H1 (cell line): Measurements from ENCODE around the gene REPS1. TPM values are rescaled to one million over a fixed set of nuclear protein-coding genes. Genes with fewer than 3 reads are reported as not detected.

Experiments used
- CTCF ChIA-PET: fragments of 300-600 bp; sonication (Branson Sonifier 250); formaldehyde crosslinking; loops from one replicate; lab custom pipeline; 2021; ENCODE audit not compliant: partially characterized antibody; lab: Charles Lee
- POLR2A ChIA-PET: fragments of 300-600 bp; sonication (Branson Sonifier 250); formaldehyde crosslinking; loops from one replicate; lab custom pipeline; 2021; ENCODE audit warnings: inconsistent platforms; ENCODE audit not compliant: partially characterized antibody; lab: Charles Lee
- DNase-seq, 2 experiments: peaks; one replicate each; pipeline versions ENCODE4 v3.0.0 to v3.0.0-alpha.2; 2010 to 2022; ENCODE audit warnings: low spot score in 2 of 2, low read depth in 1 of 2, mixed read lengths in 1 of 2
- FAIRE-seq: peaks from 2 replicates; lab custom pipeline; 2011; peaks lifted over from hg19 to GRCh38; lab: Jason Lieb, UNC
- H2AFZ ChIP-seq: 2 replicates; pipeline ENCODE4 v1.8.1; 2012; ENCODE audit warnings: low read length, inconsistent platforms
- H2AK5ac ChIP-seq: 2 replicates; pipeline ENCODE4 v1.6.1; 2013; ENCODE audit warnings: low read depth, low read length
- H2BK120ac ChIP-seq: replicated peaks from 2 replicates; pipeline ENCODE3; 2013; ENCODE audit warnings: low read depth, low read length, inconsistent platforms
- H2BK12ac ChIP-seq: 2 replicates; pipeline ENCODE4 v1.6.1; 2013; ENCODE audit warnings: low read depth, low read length
- H2BK15ac ChIP-seq: 2 replicates; pipeline ENCODE4 v1.6.1; 2013; ENCODE audit warnings: low read length
- H2BK20ac ChIP-seq: 2 replicates; pipeline ENCODE4 v1.6.1; 2013; ENCODE audit warnings: low read length
- H2BK5ac ChIP-seq: 2 replicates; pipeline ENCODE4 v1.6.1; 2013; ENCODE audit warnings: low read depth, low read length
- H3K14ac ChIP-seq: 2 replicates; pipeline ENCODE4 v1.6.1; 2013; ENCODE audit warnings: inconsistent platforms; ENCODE audit not compliant: insufficient read length
- H3K18ac ChIP-seq: 2 replicates; pipeline ENCODE4 v1.6.1; 2013; ENCODE audit warnings: low read length; ENCODE audit errors: extremely low read depth
- H3K23ac ChIP-seq: 2 replicates; pipeline ENCODE4 v1.6.1; 2013; ENCODE audit warnings: inconsistent platforms; ENCODE audit not compliant: insufficient read length
- H3K23me2 ChIP-seq: 2 replicates; pipeline ENCODE4 v1.6.1; 2013; ENCODE audit warnings: low read depth, low read length
- H3K27ac ChIP-seq: 2 replicates; pipeline ENCODE4 v1.6.1; 2011; ENCODE audit warnings: low read depth, low read length, inconsistent platforms
- H3K27me3 ChIP-seq, 4 experiments: replicated peaks in 1 of 4; 1 replicate in 1 of 4; 2 replicates in 3 of 4; pipeline versions ENCODE4 v1.6.1 to v1.8.1; 2011 to 2013; ENCODE audit warnings: low read length in 3 of 4, mild to moderate bottlenecking in 3 of 4, inconsistent platforms in 2 of 4, mixed read lengths in 2 of 4, moderate library complexity in 1 of 4; ENCODE audit not compliant: control insufficient read depth in 3 of 4, insufficient read depth in 3 of 4; ENCODE audit errors: extremely low read depth in 1 of 4
- H3K36me3 ChIP-seq, 4 experiments: 2 replicates each; pipeline versions ENCODE4 v1.6.1 to v1.8.1; 2011 to 2013; ENCODE audit warnings: mild to moderate bottlenecking in 4 of 4, low read length in 3 of 4, moderate library complexity in 2 of 4, control low read depth in 1 of 4, inconsistent platforms in 1 of 4; ENCODE audit not compliant: insufficient read depth in 4 of 4, control insufficient read depth in 2 of 4
- H3K4ac ChIP-seq: replicated peaks from 2 replicates; pipeline ENCODE3; 2013; ENCODE audit warnings: low read length, low read depth, mixed read lengths, inconsistent platforms; ENCODE audit not compliant: insufficient read length
- H3K4me1 ChIP-seq, 4 experiments: replicated peaks in 1 of 4; 1 replicate in 1 of 4; 2 replicates in 3 of 4; pipeline versions ENCODE4 v1.6.1 to v1.8.1; 2011 to 2013; ENCODE audit warnings: low read length in 3 of 4, inconsistent platforms in 2 of 4, mixed read lengths in 1 of 4; ENCODE audit not compliant: insufficient read depth in 4 of 4, control insufficient read depth in 3 of 4
- H3K4me2 ChIP-seq, 2 experiments: 2 replicates each; pipeline versions ENCODE4 v1.6.1 to v1.8.1; 2011 to 2013; ENCODE audit warnings: low read depth in 2 of 2, low read length in 2 of 2, control low read depth in 1 of 2, inconsistent platforms in 1 of 2, mild to moderate bottlenecking in 1 of 2; ENCODE audit not compliant: insufficient read depth in 1 of 2
- H3K4me3 ChIP-seq, 4 experiments: fragments of 200-600, 300-600 bp in 1 of 4; sonication (generic), shearing (Covaris generic), sonication (Bioruptor Twin) in 1 of 4; 2 replicates each; pipeline versions ENCODE4 v1.5.1 to v1.8.1; 2011 to 2016; ENCODE audit warnings: low read length in 4 of 4, low read depth in 3 of 4, control low read depth in 2 of 4, inconsistent platforms in 2 of 4, mild to moderate bottlenecking in 2 of 4, mixed read lengths in 1 of 4, moderate library complexity in 1 of 4; ENCODE audit not compliant: insufficient read depth in 2 of 4; ENCODE audit errors: extremely low read depth in 1 of 4
- H3K56ac ChIP-seq: replicated peaks from 2 replicates; pipeline ENCODE3; 2013; ENCODE audit warnings: low read depth, mild to moderate bottlenecking, mixed read lengths, low read length, inconsistent platforms; ENCODE audit not compliant: insufficient read length
- H3K79me1 ChIP-seq: 2 replicates; pipeline ENCODE4 v1.6.1; 2013; ENCODE audit warnings: low read depth, low read length, control low read depth
- H3K79me2 ChIP-seq, 2 experiments: 2 replicates each; pipeline versions ENCODE4 v1.6.1 to v1.8.1; 2012 to 2013; ENCODE audit warnings: low read length in 2 of 2, mild to moderate bottlenecking in 2 of 2, inconsistent platforms in 1 of 2; ENCODE audit not compliant: insufficient read depth in 2 of 2, control insufficient read depth in 1 of 2
- H3K9ac ChIP-seq, 4 experiments: replicated peaks in 1 of 4; 1 replicate in 1 of 4; 2 replicates in 3 of 4; pipeline versions ENCODE4 v1.6.1 to v1.8.1; 2011 to 2013; ENCODE audit warnings: low read depth in 3 of 4, low read length in 3 of 4, control low read depth in 2 of 4, mild to moderate bottlenecking in 2 of 4, moderate library complexity in 2 of 4, inconsistent platforms in 1 of 4; ENCODE audit errors: extremely low read depth in 1 of 4
- H3K9me3 ChIP-seq, 2 experiments: 2 replicates each; pipeline versions ENCODE4 v1.6.1 to v1.8.1; 2012 to 2013; ENCODE audit warnings: mild to moderate bottlenecking in 2 of 2, moderate library complexity in 2 of 2, control low read depth in 1 of 2, inconsistent platforms in 1 of 2, low read depth in 1 of 2, low read length in 1 of 2, mixed read lengths in 1 of 2; ENCODE audit not compliant: insufficient read depth in 2 of 2
- H4K20me1 ChIP-seq, 2 experiments: replicated peaks in 1 of 2; 2 replicates each; pipeline versions ENCODE3 to v1.8.1; 2011 to 2013; ENCODE audit warnings: inconsistent platforms in 2 of 2, low read length in 2 of 2, mild to moderate bottlenecking in 1 of 2; ENCODE audit not compliant: insufficient read depth in 2 of 2, control insufficient read depth in 1 of 2
- H4K5ac ChIP-seq: 2 replicates; pipeline ENCODE4 v1.6.1; 2013; ENCODE audit warnings: low read length, low read depth, mixed read lengths, inconsistent platforms; ENCODE audit not compliant: insufficient read length
- H4K8ac ChIP-seq: 2 replicates; pipeline ENCODE4 v1.8.0; 2013; ENCODE audit warnings: mild to moderate bottlenecking, moderate library complexity, low read length, inconsistent platforms; ENCODE audit not compliant: insufficient read depth; ENCODE audit errors: extremely low read depth
- H4K91ac ChIP-seq: replicated peaks from 2 replicates; pipeline ENCODE3; 2013; ENCODE audit warnings: low read length, mixed read lengths, inconsistent platforms; ENCODE audit not compliant: insufficient read length
- ASH2L ChIP-seq: fragments of 200-600, 300-600 bp; sonication (generic); IDR thresholded peaks from one replicate; pipeline ENCODE4 v1.7.1; 2017; ENCODE audit warnings: low read length
- BACH1 ChIP-seq: IDR thresholded peaks from 2 replicates; pipeline ENCODE4 v1.6.1; 2012; ENCODE audit warnings: low read length, improper control_type of control experiment
- BRCA1 ChIP-seq: IDR thresholded peaks from 2 replicates; pipeline ENCODE4 v1.6.1; 2012; ENCODE audit warnings: low read depth, low read length, improper control_type of control experiment
- EGR1 ChIP-seq: IDR thresholded peaks from 2 replicates; pipeline ENCODE4 v1.6.1; 2011; ENCODE audit warnings: low read depth, low read length, borderline replicate concordance
- EP300 ChIP-seq, 2 experiments: IDR thresholded peaks; 1 replicate in 1 of 2; 2 replicates in 1 of 2; pipeline ENCODE4 v1.6.1; 2011 to 2012; ENCODE audit warnings: low read depth in 2 of 2, low read length in 2 of 2, mild to moderate bottlenecking in 2 of 2, borderline replicate concordance in 1 of 2, inconsistent platforms in 1 of 2, moderate library complexity in 1 of 2
- GTF2F1 ChIP-seq: IDR thresholded peaks from 2 replicates; pipeline ENCODE4 v1.6.1; 2012; ENCODE audit warnings: low read depth, low read length, improper control_type of control experiment, borderline replicate concordance
- HDAC2 ChIP-seq, 2 experiments: fragments of 300-600 bp in 1 of 2; sonication (generic) in 1 of 2; IDR thresholded peaks; 2 replicates each; pipeline ENCODE4 v1.6.1; 2011 to 2012; ENCODE audit warnings: low read depth in 2 of 2, low read length in 2 of 2, mild to moderate bottlenecking in 2 of 2, moderate library complexity in 2 of 2, borderline replicate concordance in 1 of 2, inconsistent platforms in 1 of 2
- JUND ChIP-seq: IDR thresholded peaks from 2 replicates; pipeline ENCODE4 v1.6.1; 2011; ENCODE audit warnings: mild to moderate bottlenecking, improper control_type of control experiment, low read length
- MAFK ChIP-seq: IDR thresholded peaks from 2 replicates; pipeline ENCODE4 v1.6.1; 2012; ENCODE audit warnings: low read depth, mild to moderate bottlenecking, improper control_type of control experiment, low read length
- PHF8 ChIP-seq: fragments of 200-600 bp; sonication (generic); conservative IDR thresholded peaks from 2 replicates; pipeline ENCODE4 v1.7.1; 2012; ENCODE audit warnings: low read depth, mild to moderate bottlenecking, inconsistent platforms, low read length, moderate library complexity
- POLR2AphosphoS5 ChIP-seq: IDR thresholded peaks from 2 replicates; pipeline ENCODE4 v1.6.1; 2011; ENCODE audit warnings: low read depth, low read length
- POU5F1 ChIP-seq: IDR thresholded peaks from 2 replicates; pipeline ENCODE4 v1.6.1; 2011; ENCODE audit warnings: low read depth, mild to moderate bottlenecking, low read length, moderate library complexity
- RNF2 ChIP-seq: fragments of 200-900, 300-1000 bp; sonication (generic); IDR thresholded peaks from 2 replicates; pipeline ENCODE4 v1.7.1; 2016; ENCODE audit warnings: borderline replicate concordance, low read depth, mild to moderate bottlenecking, antibody characterized with exemption, low read length; ENCODE audit not compliant: poor library complexity, severe bottlenecking; ENCODE audit errors: missing control alignments
- SAP30 ChIP-seq: fragments of 300-600 bp; sonication (generic); IDR thresholded peaks from 2 replicates; pipeline ENCODE4 v1.7.1; 2012; ENCODE audit warnings: low read length, moderate library complexity, mild to moderate bottlenecking, inconsistent platforms; ENCODE audit not compliant: insufficient read depth, insufficient replicate concordance
- WGBS, 2 experiments: shearing (Covaris generic) in 1 of 2; methylation state at CpG; one replicate each; pipeline versions ENCODE4 v1.1.6 to v1.1.7; 2013 to 2015; ENCODE audit warnings: low lambda C conversion rate in 2 of 2, mixed read lengths in 2 of 2, inconsistent platforms in 1 of 2, low coverage in 1 of 2, missing lambda C conversion rate in 1 of 2; ENCODE audit not compliant: insufficient replicate concordance in 2 of 2, insufficient coverage in 1 of 2, insufficient read length in 1 of 2; ENCODE audit errors: extremely low coverage in 1 of 2, missing lambda C conversion rate in 1 of 2; 5-methylcytosine and 5-hydroxymethylcytosine counted together
- polyA plus RNA-seq, 7 experiments: library from polyadenylated mRNA; depleted of rRNA in 3 of 7; stranded (reverse) in 5 of 7; unstranded in 2 of 7; fragments of >200 nt in 5 of 7; fragments of 200-250 nt in 2 of 7; gene quantifications; 1 replicate in 5 of 7; 2 replicates in 1 of 7; 4 replicates in 1 of 7; pipeline versions ENCODE4 v1.2.1 to v1.2.3, GENCODE V29; 2011 to 2013; ENCODE audit warnings: missing spikeins in 2 of 7, mixed read lengths in 2 of 7
- total RNA-seq: library from RNA; stranded (reverse); fragmentation: NEBNext Ultra II Directional; extraction: Animal tissue kit (Norgen Biotek cat#: 25700); gene quantifications from 2 replicates; pipeline ENCODE4 v1.2.1, GENCODE V29; 2021

REPS1 gene
- total and polyA plus RNA-seq, 2 of the 8 experiments (the other 6 are each of a cell fraction or from before 2014, with no cell fraction given), result 52.1 to 68.9 TPM

DNA sequence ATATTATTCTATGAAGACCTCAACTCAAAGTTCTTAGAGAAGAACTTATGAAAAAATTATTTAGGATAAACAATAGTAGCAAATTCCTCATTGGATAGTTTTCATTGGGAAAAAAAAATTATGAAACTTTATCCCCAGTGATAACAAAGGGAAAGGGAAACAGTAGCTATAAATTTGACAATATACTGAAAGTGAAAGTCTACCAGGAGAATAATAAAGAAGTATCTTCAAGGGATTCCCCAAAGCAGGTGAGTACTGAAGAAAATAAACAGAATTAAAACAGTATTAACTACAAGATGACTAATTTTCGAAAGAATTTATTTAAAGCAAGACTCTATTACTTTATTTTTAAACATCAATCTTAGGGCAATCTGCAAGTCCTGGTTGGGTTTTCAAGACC lies 56.4 kb downstream of the REPS1 start:
- no peak overlapping the region for H3K27ac ChIP-seq
- H3K36me3 ChIP-seq, result peaks cover 0 to 22% (median 4%) of the 10 kb centered on the region in 4 experiments; a peak in 4 of 8 replicates
- no peak overlapping the region for H2AK5ac ChIP-seq
- no peaks in the 10 kb centered on the region for H3K27me3 ChIP-seq
- H3K4ac ChIP-seq, result no peak overlapping the region
- FAIRE-seq (no peak), DNase-seq (no peak)
- no peaks in the 10 kb centered on the region for H3K79me2 ChIP-seq
- H2BK12ac ChIP-seq, result no peak overlapping the region
- H3K4me3 ChIP-seq, result no peak overlapping the region
- H2BK120ac ChIP-seq, result no peak overlapping the region
- 86% methylated on average over 1 of the region's 1 CpG; no CpG with 5 or more reads in 1 of the 2 experiments for WGBS, 2 experiments
- no peaks in the 10 kb centered on the region for H4K20me1 ChIP-seq
- no peak overlapping the region for H3K18ac ChIP-seq
- no peak overlapping the region for H3K56ac ChIP-seq
- no peak overlapping the region for H3K23ac ChIP-seq
- no peaks in the 10 kb centered on the region for H3K23me2 ChIP-seq
- H2BK5ac ChIP-seq, result no peak overlapping the region
- no peak overlapping the region for H2AFZ ChIP-seq
- H2BK15ac ChIP-seq, result no peak overlapping the region
- no peaks in the 10 kb centered on the region for H3K4me1 ChIP-seq
- ChIA-PET CTCF (interaction anchor here (0.7 kb wide), 1 partner anchor 20 kb away, joined by 4 read pairs; no protein-coding TSS in a partner anchor), POLR2A (no interaction called here)
- no peak overlapping the region for H4K8ac ChIP-seq
- H3K9ac ChIP-seq, result no peak overlapping the region
- no peak overlapping the region for H3K14ac ChIP-seq
- H2BK20ac ChIP-seq, result no peak overlapping the region
- H4K91ac ChIP-seq, result no peak overlapping the region
- no peak overlapping the region for H3K4me2 ChIP-seq
- H3K79me1 ChIP-seq, result no peaks in the 10 kb centered on the region
- no peak overlapping the region for H4K5ac ChIP-seq
- H3K9me3 ChIP-seq, result no peaks in the 10 kb centered on the region
- TF ChIP-seq SAP30 (no peak), HDAC2 (IDR thresholded peaks at IDR 0.05; ENCODE audit: borderline replicate concordance in 1 of 2, low read depth in 2 of 2, low read length in 2 of 2) (no peak), GTF2F1 (no peak), BRCA1 (no peak), EGR1 (no peak), BACH1 (no peak), POU5F1 (no peak), JUND (no peak), RNF2 (no peak), ASH2L (no peak), PHF8 (no peak), MAFK (no peak), POLR2AphosphoS5 (no peak), EP300 (IDR thresholded peaks at IDR 0.05; ENCODE audit: borderline replicate concordance in 1 of 2, low read depth in 2 of 2, low read length in 2 of 2) (no peak)
